Endothelial cell of umbilical vein (primary cell): ENCODE measurements around the gene TGDS. TPM values are rescaled to one million over a fixed set of nuclear protein-coding genes. Genes with fewer than 3 reads are reported as not detected.
"Not testable (repeated sequence)": the region's sequence is repeated elsewhere in the genome, so short reads cannot be mapped to it uniquely, and the experiment has no call there.

Experiments used
- BruUV-seq: library from RNA; stranded (reverse); fragments of 400-500 nt; replicated peaks from 2 replicates; lab custom pipeline; 2021; lab: Mats Ljungman, UMichigan
- CTCF ChIA-PET: fragments of 300-600, 350-600 bp; sonication (Branson Sonifier 250); formaldehyde crosslinking; loops from one replicate; lab custom pipeline; 2021; ENCODE audit warnings: antibody characterized with exemption, inconsistent platforms; lab: Charles Lee
- POLR2A ChIA-PET: fragments of 300-600, 350-600 bp; sonication (Branson Sonifier 250); formaldehyde crosslinking; loops from one replicate; lab custom pipeline; 2021; ENCODE audit warnings: antibody characterized with exemption, inconsistent platforms; lab: Charles Lee
- DNase-seq: peaks from one replicate; pipeline ENCODE4 v3.0.0-alpha.2; 2011; ENCODE audit warnings: low read depth, low spot score
- FAIRE-seq: peaks from 2 replicates; lab custom pipeline; 2011; peaks lifted over from hg19 to GRCh38; lab: Jason Lieb, UNC
- H2AFZ ChIP-seq: 2 replicates; pipeline ENCODE4 v1.6.0; 2012; ENCODE audit warnings: low read depth, low read length, control low read depth, inconsistent platforms
- H3K27ac ChIP-seq: 2 replicates; pipeline ENCODE4 v1.5.1; 2011; ENCODE audit warnings: low read depth, mild to moderate bottlenecking, control low read depth, low read length, moderate library complexity; ENCODE audit not compliant: insufficient read depth
- H3K27me3 ChIP-seq, 2 experiments: 2 replicates each; pipeline versions ENCODE4 v1.6.0 to v1.6.1; 2011; ENCODE audit warnings: low read length in 2 of 2, mixed read lengths in 1 of 2; ENCODE audit not compliant: control insufficient read depth in 2 of 2, insufficient read depth in 2 of 2
- H3K36me3 ChIP-seq, 2 experiments: 2 replicates in 1 of 2; 3 replicates in 1 of 2; pipeline ENCODE4 v1.5.1; 2011; ENCODE audit warnings: low read length in 2 of 2, mild to moderate bottlenecking in 1 of 2, moderate library complexity in 1 of 2; ENCODE audit not compliant: control insufficient read depth in 2 of 2, insufficient read depth in 2 of 2; ENCODE audit errors: extremely low read depth in 1 of 2
- H3K4me1 ChIP-seq: 3 replicates; pipeline ENCODE4 v1.5.1; 2011; ENCODE audit warnings: mild to moderate bottlenecking, low read length; ENCODE audit not compliant: control insufficient read depth, insufficient read depth; ENCODE audit errors: extremely low read depth
- H3K4me2 ChIP-seq: 2 replicates; pipeline ENCODE4 v1.6.1; 2011; ENCODE audit warnings: low read length, control low read depth, mixed read lengths; ENCODE audit not compliant: insufficient read depth
- H3K4me3 ChIP-seq, 3 experiments: fragments of 200-600 bp in 1 of 3; sonication (generic), shearing (Covaris generic) in 1 of 3; replicated peaks in 1 of 3; 2 replicates each; pipeline ENCODE4 v1.5.1; 2011 to 2016; ENCODE audit warnings: control low read depth in 3 of 3, low read length in 3 of 3, mild to moderate bottlenecking in 2 of 3, inconsistent platforms in 1 of 3, low read depth in 1 of 3, moderate library complexity in 1 of 3; ENCODE audit not compliant: insufficient read depth in 1 of 3
- H3K79me2 ChIP-seq: 2 replicates; pipeline ENCODE4 v1.6.0; 2012; ENCODE audit warnings: low read length, inconsistent platforms; ENCODE audit not compliant: control insufficient read depth, insufficient read depth
- H3K9ac ChIP-seq: replicated peaks from 2 replicates; pipeline ENCODE3; 2011; ENCODE audit warnings: low read length, control low read depth; ENCODE audit not compliant: insufficient read depth; ENCODE audit errors: extremely low read depth
- H3K9me1 ChIP-seq: replicated peaks from 3 replicates; pipeline ENCODE4 v1.6.0; 2011; ENCODE audit warnings: mild to moderate bottlenecking, low read length; ENCODE audit not compliant: control insufficient read depth, insufficient read depth; ENCODE audit errors: extremely low read depth
- H3K9me3 ChIP-seq: replicated peaks from 2 replicates; pipeline ENCODE4 v1.5.1; 2012; ENCODE audit warnings: low read length, inconsistent platforms; ENCODE audit not compliant: control insufficient read depth, insufficient read depth
- H4K20me1 ChIP-seq: replicated peaks from 2 replicates; pipeline ENCODE3; 2011; ENCODE audit warnings: mild to moderate bottlenecking, low read length; ENCODE audit not compliant: control insufficient read depth, insufficient read depth; ENCODE audit errors: extremely low read depth
- CTCF ChIP-seq, 2 donors: IDR thresholded peaks; 1 replicate in 1 of 2; 2 replicates in 1 of 2; pipeline ENCODE4 v1.5.1; 2011; ENCODE audit warnings: low read length in 2 of 2, mild to moderate bottlenecking in 2 of 2, moderate library complexity in 2 of 2, control low read depth in 1 of 2, inconsistent platforms in 1 of 2, low read depth in 1 of 2; ENCODE audit not compliant: insufficient read depth in 1 of 2; ENCODE audit errors: extremely low read depth in 1 of 2
- EZH2 ChIP-seq: IDR thresholded peaks from 2 replicates; pipeline ENCODE4 v1.6.1; 2012; ENCODE audit warnings: borderline replicate concordance, low read depth, mild to moderate bottlenecking, moderate library complexity, low read length, inconsistent platforms; ENCODE audit not compliant: severe bottlenecking
- FOS ChIP-seq: IDR thresholded peaks from 2 replicates; pipeline ENCODE4 v1.6.1; 2011; ENCODE audit warnings: mild to moderate bottlenecking, low read length, moderate library complexity, borderline replicate concordance; ENCODE audit not compliant: insufficient read depth
- JUN ChIP-seq: IDR thresholded peaks from 2 replicates; pipeline ENCODE4 v1.6.1; 2011; ENCODE audit warnings: borderline replicate concordance, low read depth; ENCODE audit not compliant: insufficient read length, insufficient read depth
- MAX ChIP-seq: IDR thresholded peaks from 2 replicates; pipeline ENCODE4 v1.6.1; 2011; ENCODE audit not compliant: insufficient read depth, insufficient read length
- MYC ChIP-seq: IDR thresholded peaks from one replicate; pipeline ENCODE4 v1.6.1; 2011; ENCODE audit warnings: mild to moderate bottlenecking, low read depth, low read length
- POLR2A ChIP-seq: IDR thresholded peaks from 2 replicates; pipeline ENCODE4 v1.6.1; 2012; ENCODE audit warnings: low read depth, mild to moderate bottlenecking, control low read depth, low read length
- POLR2AphosphoS5 ChIP-seq: IDR thresholded peaks from 2 replicates; pipeline ENCODE4 v1.6.1; 2012; ENCODE audit warnings: low read depth, mild to moderate bottlenecking, control low read depth, low read length, moderate library complexity; ENCODE audit not compliant: insufficient read depth
- dilution Hi-C: fragments of 300-500 bp; cut with MboI; formaldehyde crosslinking; loops from one replicate; pipeline ENCODE4 v1.15.0; 2019; ENCODE audit warnings: low sequenced_read_pairs; ENCODE audit not compliant: extremely low pct_ligation_motif_present
- intact Hi-C: fragments of 100-400 bp; cut with micrococcal nuclease; formaldehyde crosslinking; loops from one replicate; pipeline ENCODE4 v1.10.0; 2022
- polyA plus RNA-seq, 4 experiments: library from polyadenylated mRNA; depleted of rRNA in 3 of 4; stranded (reverse) in 3 of 4; unstranded in 1 of 4; fragments of >200 nt; gene quantifications; 2 replicates each; pipeline versions ENCODE4 v1.2.1 to v1.2.3, GENCODE V29; 2011 to 2012; ENCODE audit warnings: missing spikeins in 1 of 4
- total RNA-seq: library from RNA; stranded (reverse); gene quantifications from 2 replicates; pipeline ENCODE4 v1.2.3, GENCODE V29; 2021

Gene TGDS
- total and polyA plus RNA-seq, 2 donors (not counting 3 experiments of a cell fraction or from before 2014, with no cell fraction given) = 7.3 to 9.3 TPM

GRCh38 chr13:94637677-94638076 lies 41.7 kb upstream of the TGDS start:
- H4K20me1 ChIP-seq, dilution Hi-C loops, H3K9ac ChIP-seq, FAIRE-seq, H3K9me1 ChIP-seq, H3K4me3 ChIP-seq, H3K4me2 ChIP-seq, DNase-seq, H3K36me3 ChIP-seq, H3K79me2 ChIP-seq, H2AFZ ChIP-seq, H3K27me3 ChIP-seq, BruUV-seq, H3K9me3 ChIP-seq, POLR2A ChIA-PET, H3K27ac ChIP-seq, intact Hi-C loops: not testable (repeated sequence)
- CTCF ChIA-PET = interaction anchor here (1.6 kb wide), 1 partner anchor 518 kb away, joined by 3 read pairs; no protein-coding TSS in a partner anchor
- peaks cover 16% of the 10 kb centered on the region for H3K4me1 ChIP-seq

GRCh38 chr13:94636942-94637578 lies 41.1 kb upstream of the TGDS start:
- ChIA-PET POLR2A (no interaction called here), CTCF (interaction anchor here (1.2 to 1.8 kb wide), 3 partner anchors 17 to 519 kb away, joined by 3 to 5 read pairs (median 3); no protein-coding TSS in a partner anchor)
- DNase-seq = no peak
- no peaks in the 10 kb centered on the region for H3K9me1 ChIP-seq
- no peaks in the 10 kb centered on the region for H3K27me3 ChIP-seq
- no peak overlapping the region for H3K4me2 ChIP-seq
- H3K27ac ChIP-seq = no peak overlapping the region
- no peaks in the 10 kb centered on the region for H3K36me3 ChIP-seq
- no peak overlapping the region for H3K9ac ChIP-seq
- no peaks in the 10 kb centered on the region for H4K20me1 ChIP-seq
- no peak overlapping the region for H3K4me3 ChIP-seq
- no peaks in the 10 kb centered on the region for H3K79me2 ChIP-seq
- no TSS peak for BruUV-seq
- no peaks in the 10 kb centered on the region for H3K9me3 ChIP-seq
- no peak overlapping the region for H2AFZ ChIP-seq
- FAIRE-seq = no peak
- H3K4me1 ChIP-seq = peaks cover 13% of the 10 kb centered on the region
- TF ChIP-seq CTCF (IDR thresholded peaks at IDR 0.05; ENCODE audit: extremely low read depth in 1 of 2, insufficient read depth in 1 of 2, low read depth in 1 of 2, low read length in 2 of 2) = no peak
- no peak for TF ChIP-seq EZH2
- no peak for TF ChIP-seq POLR2AphosphoS5
- no peak for TF ChIP-seq POLR2A
- TF ChIP-seq FOS = no peak
- no peak for TF ChIP-seq JUN
- no peak for TF ChIP-seq MYC
- no peak for TF ChIP-seq MAX
- dilution Hi-C loops (no loop called here), intact Hi-C loops (no loop called here)

- FAIRE-seq, H3K9me1 ChIP-seq, dilution Hi-C loops, H4K20me1 ChIP-seq, H3K4me1 ChIP-seq, H3K9me3 ChIP-seq, H3K4me2 ChIP-seq, H3K9ac ChIP-seq, POLR2A ChIA-PET, H3K36me3 ChIP-seq, DNase-seq, H3K27me3 ChIP-seq, intact Hi-C loops, H3K27ac ChIP-seq, H3K79me2 ChIP-seq, BruUV-seq, H2AFZ ChIP-seq, H3K4me3 ChIP-seq: not testable (repeated sequence)
- CTCF ChIA-PET = interaction anchor here (1.2 to 1.8 kb wide), 3 partner anchors 16 to 520 kb away, joined by 3 to 5 read pairs (median 3); no protein-coding TSS in a partner anchor
Observed at GRCh38 chr13:94636096-94636495, 40.1 kb upstream of the TGDS start.
